Ishikawa (cell line): ENCODE results near the gene GBGT1.

ENCODE experiments used
- CEBPB ChIP-seq: IDR thresholded peaks from 2 replicates; pipeline ENCODE4 v1.6.1; 2012
- CREB1 ChIP-seq: IDR thresholded peaks from 2 replicates; pipeline ENCODE4 v1.6.1; 2012; ENCODE audit warnings: low read depth
- EGR1 ChIP-seq: IDR thresholded peaks from 2 replicates; pipeline ENCODE4 v1.6.1; 2012
- EP300 ChIP-seq: IDR thresholded peaks from 2 replicates; pipeline ENCODE4 v1.6.1; 2012; ENCODE audit warnings: borderline replicate concordance
- FOXM1 ChIP-seq: IDR thresholded peaks from 2 replicates; pipeline ENCODE4 v1.6.1; 2012; ENCODE audit warnings: low read depth, borderline replicate concordance
- MAX ChIP-seq: IDR thresholded peaks from 2 replicates; pipeline ENCODE4 v1.6.1; 2012
- NFIC ChIP-seq: IDR thresholded peaks from 2 replicates; pipeline ENCODE4 v1.6.1; 2012
- RAD21 ChIP-seq: IDR thresholded peaks from 2 replicates; pipeline ENCODE4 v1.6.1; 2012; ENCODE audit warnings: low read depth
- REST ChIP-seq: IDR thresholded peaks from 2 replicates; pipeline ENCODE4 v1.6.1; 2012; ENCODE audit warnings: low read depth, mild to moderate bottlenecking
- TAF1 ChIP-seq: IDR thresholded peaks from 2 replicates; pipeline ENCODE4 v1.6.1; 2012; ENCODE audit warnings: low read depth, mild to moderate bottlenecking
- TCF12 ChIP-seq: IDR thresholded peaks from 2 replicates; pipeline ENCODE4 v1.6.1; 2012; ENCODE audit warnings: low read depth
- TEAD4 ChIP-seq: IDR thresholded peaks from 2 replicates; pipeline ENCODE4 v1.6.1; 2012
- USF1 ChIP-seq: IDR thresholded peaks from 2 replicates; pipeline ENCODE4 v1.6.1; 2012
- YY1 ChIP-seq: IDR thresholded peaks from 2 replicates; pipeline ENCODE4 v1.6.1; 2012; ENCODE audit warnings: low read depth
- ZBTB7A ChIP-seq: IDR thresholded peaks from 2 replicates; pipeline ENCODE4 v1.6.1; 2012; ENCODE audit warnings: low read depth

GBGT1 gene

GRCh38 chr9:133195029-133195428 lies 31.3 kb upstream of the GBGT1 start:
- TF ChIP-seq YY1 (no peak), NFIC (no peak), TAF1 (no peak), CREB1 (no peak), EGR1 (no peak), RAD21 (no peak), TEAD4 (no peak), USF1 (no peak), REST (no peak), EP300 (no peak), CEBPB (no peak)

GRCh38 chr9:133194597-133194996 lies 30.9 kb upstream of the GBGT1 start:
- TF ChIP-seq TAF1 (no peak), EGR1 (no peak), YY1 (no peak), CREB1 (no peak), USF1 (no peak), CEBPB (no peak), ZBTB7A (no peak)

- TF ChIP-seq TEAD4 (no peak), EP300 (no peak), TAF1 (no peak), REST (no peak), CREB1 (no peak), ZBTB7A (no peak), YY1 (no peak), USF1 (no peak), RAD21 (no peak), CEBPB (no peak), TCF12 (no peak), FOXM1 (no peak), NFIC (no peak), MAX (no peak), EGR1 (no peak)
These were observed 28.3 kb upstream of the GBGT1 start for GRCh38 chr9:133191989-133192388.

- TF ChIP-seq EGR1 = no peak
- no peak for TF ChIP-seq NFIC
- TF ChIP-seq FOXM1 = no peak
- no peak for TF ChIP-seq RAD21
- TF ChIP-seq TCF12 = no peak
- TF ChIP-seq YY1 = no peak
- TF ChIP-seq TAF1 = no peak
- no peak for TF ChIP-seq CEBPB
- no peak for TF ChIP-seq TEAD4
- no peak for TF ChIP-seq CREB1
- no peak for TF ChIP-seq ZBTB7A
- TF ChIP-seq MAX = no peak
These were observed 26.1 kb upstream of the GBGT1 start for GRCh38 chr9:133189826-133190225.

- TF ChIP-seq RAD21 (no peak), USF1 (no peak), CEBPB (no peak), TCF12 (no peak), TAF1 (no peak), MAX (no peak), YY1 (no peak), NFIC (no peak), TEAD4 (no peak), EGR1 (no peak), EP300 (no peak), FOXM1 (no peak), CREB1 (no peak), REST (no peak), ZBTB7A (no peak)
These were observed 25.1 kb upstream of the GBGT1 start for GRCh38 chr9:133188843-133189180.
